Dermis blood vessel endothelial cell (primary cell): ENCODE data around the gene E2F6. TPM values are rescaled to one million over a fixed set of nuclear protein-coding genes. Genes with fewer than 3 reads are reported as not detected.

ENCODE experiments used
- DNase-seq: peaks from one replicate; pipeline ENCODE4 v3.0.0; 2010
- total RNA-seq: library from RNA; depleted of rRNA; stranded (reverse); fragments of >200 nt; gene quantifications from 2 replicates; pipeline ENCODE4 v1.2.3, GENCODE V29; 2014

Gene E2F6
- total RNA-seq, 1 donor from 2014 or later: 14.8 TPM

GRCh38 chr2:11456251-11456650 lies 9.7 kb downstream of the E2F6 start:
- no peak for DNase-seq

GRCh38 chr2:11454824-11455223 lies 11.1 kb downstream of the E2F6 start:
- DNase-seq: no peak

- DNase-seq: no peak
Observed at GRCh38 chr2:11450791-11451190, 15.2 kb downstream of the E2F6 start.

- peak; percentile 87 for DNase-seq
Observed at GRCh38 chr2:11446733-11447248, 19.2 kb downstream of the E2F6 start.

GRCh38 chr2:11444737-11445136 lies 21.2 kb downstream of the E2F6 start:
- DNase-seq: peak; percentile 4

GRCh38 chr2:11438555-11439080 lies 27.3 kb downstream of the E2F6 start:
- DNase-seq: no peak

GRCh38 chr2:11437602-11438001 lies 28.4 kb downstream of the E2F6 start:
- no peak for DNase-seq

- no peak for DNase-seq
Observed at GRCh38 chr2:11435036-11435435, 30.9 kb downstream of the E2F6 start.

- no peak for DNase-seq
Observed at GRCh38 chr2:11434443-11434842, 31.5 kb downstream of the E2F6 start.

GRCh38 chr2:11433822-11434221 lies 32.1 kb downstream of the E2F6 start:
- DNase-seq: no peak

GRCh38 chr2:11430729-11431128 lies 35.2 kb downstream of the E2F6 start:
- DNase-seq: no peak

- DNase-seq: no peak
Observed at GRCh38 chr2:11427224-11427623, 38.7 kb downstream of the E2F6 start.

- no peak for DNase-seq
Observed at GRCh38 chr2:11422901-11423435, 43.0 kb downstream of the E2F6 start.

- DNase-seq: no peak
Observed at GRCh38 chr2:11422491-11422865, 43.5 kb downstream of the E2F6 start.

- no peak for DNase-seq
Observed at GRCh38 chr2:11421863-11422490, 44.0 kb downstream of the E2F6 start.

GRCh38 chr2:11420671-11421070 lies 45.3 kb downstream of the E2F6 start:
- no peak for DNase-seq

GRCh38 chr2:11420190-11420589 lies 45.8 kb downstream of the E2F6 start:
- DNase-seq: no peak

GRCh38 chr2:11419781-11420180 lies 46.2 kb downstream of the E2F6 start:
- no peak for DNase-seq

- DNase-seq: peak; percentile 33
Observed at GRCh38 chr2:11417946-11418585, 47.9 kb downstream of the E2F6 start.

GRCh38 chr2:11416931-11417330 lies 49.0 kb downstream of the E2F6 start:
- no peak for DNase-seq

- no peak for DNase-seq
Observed at GRCh38 chr2:11416186-11416585, 49.8 kb downstream of the E2F6 start.

- no peak for DNase-seq
Observed at GRCh38 chr2:11414372-11415124, 51.4 kb downstream of the E2F6 start.

GRCh38 chr2:11412449-11412810 lies 53.5 kb downstream of the E2F6 start:
- DNase-seq: no peak
